A673 (cell line): ENCODE results near the gene LGALS3BP. TPM values are rescaled to one million over a fixed set of nuclear protein-coding genes. Genes with fewer than 3 reads are reported as not detected.
A peak's percentile ranks its signal among the peaks of the same experiment; 100 is the strongest.

Experiments used
- BruUV-seq: library from RNA; stranded (reverse); fragments of 400-500 nt; replicated peaks from 2 replicates; lab custom pipeline; 2021; lab: Mats Ljungman, UMichigan
- CTCF ChIA-PET: fragments of 300-600 bp; sonication (Branson Sonifier 250); formaldehyde crosslinking; loops from one replicate; lab custom pipeline; 2022; ENCODE audit warnings: antibody characterized with exemption; lab: Charles Lee
- POLR2A ChIA-PET: fragments of 300-600 bp; sonication (Branson Sonifier 250); formaldehyde crosslinking; loops from one replicate; lab custom pipeline; 2022; ENCODE audit warnings: antibody characterized with exemption; ENCODE audit not compliant: low non-redundant PET; lab: Charles Lee
- DNase-seq: peaks from one replicate; pipeline ENCODE4 v3.0.0-alpha.2; 2015; ENCODE audit warnings: low spot score
- H3K27ac ChIP-seq: fragments of 200-600 bp; sonication (generic); 2 replicates; pipeline ENCODE4 v1.5.1; 2016; ENCODE audit warnings: mixed run types, low read depth, mild to moderate bottlenecking, mixed read lengths, antibody characterized with exemption, low read length; ENCODE audit not compliant: poor library complexity, severe bottlenecking
- H3K27me3 ChIP-seq: fragments of 200-600 bp; sonication (generic); replicated peaks from 2 replicates; pipeline ENCODE4 v1.6.1; 2017; ENCODE audit warnings: mixed run types, low read depth, mild to moderate bottlenecking, mixed read lengths, antibody characterized with exemption, low read length; ENCODE audit not compliant: insufficient read depth, poor library complexity
- H3K36me3 ChIP-seq: fragments of 200-600 bp; sonication (generic); 2 replicates; pipeline ENCODE4 v1.6.1; 2016; ENCODE audit warnings: mixed run types, mild to moderate bottlenecking, mixed read lengths, antibody characterized with exemption, low read length; ENCODE audit not compliant: insufficient read depth, poor library complexity, severe bottlenecking
- H3K4me1 ChIP-seq: fragments of 200-600 bp; sonication (generic); 2 replicates; pipeline ENCODE4 v1.6.1; 2017; ENCODE audit warnings: mixed run types, mild to moderate bottlenecking, mixed read lengths, antibody characterized with exemption, low read length; ENCODE audit not compliant: insufficient read depth, poor library complexity, severe bottlenecking
- H3K4me3 ChIP-seq: fragments of 200-600 bp; sonication (generic); 2 replicates; pipeline ENCODE4 v1.5.1; 2016; ENCODE audit warnings: low read depth, mixed run types, mild to moderate bottlenecking, mixed read lengths, low read length; ENCODE audit not compliant: poor library complexity, severe bottlenecking
- H3K9me3 ChIP-seq: fragments of 200-600 bp; sonication (generic); 2 replicates; pipeline ENCODE4 v1.6.1; 2016; ENCODE audit warnings: mixed run types, low read depth, mild to moderate bottlenecking, mixed read lengths, antibody characterized with exemption, low read length; ENCODE audit not compliant: poor library complexity, severe bottlenecking
- EZH2 ChIP-seq: fragments of 200-600 bp; sonication (generic); IDR thresholded peaks from 2 replicates; pipeline ENCODE4 v1.6.1; 2017; ENCODE audit warnings: borderline replicate concordance, low read depth, mild to moderate bottlenecking, mixed read lengths, antibody characterized with exemption, low read length; ENCODE audit not compliant: poor library complexity, severe bottlenecking
- intact Hi-C: fragments of 100-400 bp; cut with micrococcal nuclease; formaldehyde crosslinking; loops from one replicate; pipeline ENCODE4 v1.10.0; 2022; ENCODE audit not compliant: unreplicated experiment
- total RNA-seq: library from RNA; stranded (reverse); gene quantifications from 2 replicates; pipeline ENCODE4 v1.2.3, GENCODE V29; 2021
- TF ChIP-seq, protein P1 (sequence below): fragments of 300-800, 200-600 bp; sonication (generic); conservative IDR thresholded peaks from 2 replicates; pipeline ENCODE4 v1.5.1; 2017; ENCODE audit warnings: low read depth, mild to moderate bottlenecking, antibody characterized with exemption, low read length, moderate library complexity, mixed read lengths

LGALS3BP gene
- total RNA-seq, 1 experiment from 2014 or later = 295 TPM

DNA sequence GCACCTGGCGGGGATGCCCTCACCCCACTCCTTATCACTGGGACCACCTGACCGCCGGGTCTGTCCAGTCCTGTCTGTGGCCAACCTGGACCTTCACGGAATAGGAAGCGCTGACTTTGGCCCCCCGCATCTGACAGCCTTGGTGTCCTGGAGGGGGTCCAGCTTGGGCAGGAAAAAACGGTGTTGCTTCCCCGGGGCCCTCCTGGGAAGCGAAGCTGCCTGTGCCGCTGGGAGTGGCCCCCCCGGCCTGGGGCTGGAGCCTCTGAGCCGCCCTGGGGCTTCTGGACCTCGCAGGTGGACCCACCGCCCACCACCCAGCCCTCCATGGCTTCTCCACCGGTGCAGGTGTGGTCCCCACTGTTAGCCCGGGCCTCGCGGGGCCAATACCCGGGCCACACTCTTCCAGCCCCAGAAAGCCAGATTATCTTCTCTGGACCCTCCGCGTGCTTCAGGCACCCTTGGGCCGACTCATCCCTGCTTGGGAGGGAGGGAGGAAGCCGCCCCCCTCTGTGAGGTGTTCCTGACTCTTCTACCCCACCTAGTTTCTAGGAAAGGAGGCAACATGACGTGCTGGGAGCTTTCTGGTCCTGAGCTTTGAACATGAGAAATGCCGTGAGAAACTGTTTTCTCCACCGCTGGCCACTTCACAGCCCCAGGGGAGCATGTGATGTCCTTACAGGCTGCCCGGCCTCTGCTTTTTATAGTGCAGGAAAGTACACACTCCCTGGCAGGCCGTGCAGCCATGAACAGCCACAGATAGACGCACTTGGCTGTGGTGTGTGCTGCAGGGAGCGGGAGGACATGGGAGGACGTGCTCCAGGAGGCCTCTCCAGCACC, 45.4 kb upstream of the LGALS3BP start:
- Histone ChIP-seq H3K4me3 (peak overlapping the region; percentile 57), H3K27me3 (no peaks in the 10 kb centered on the region), H3K36me3 (no peaks in the 10 kb centered on the region), H3K27ac (no peak overlapping the region), H3K9me3 (no peaks in the 10 kb centered on the region), H3K4me1 (peaks cover 38% of the 10 kb centered on the region)
- intact Hi-C loops = no loop called here
- BruUV-seq = no TSS peak
- CTCF ChIA-PET = interaction anchor here (1.4 kb wide), 1 partner anchor 159 kb away, joined by 3 read pairs; no protein-coding TSS in a partner anchor
- TF ChIP-seq, protein P1, sequence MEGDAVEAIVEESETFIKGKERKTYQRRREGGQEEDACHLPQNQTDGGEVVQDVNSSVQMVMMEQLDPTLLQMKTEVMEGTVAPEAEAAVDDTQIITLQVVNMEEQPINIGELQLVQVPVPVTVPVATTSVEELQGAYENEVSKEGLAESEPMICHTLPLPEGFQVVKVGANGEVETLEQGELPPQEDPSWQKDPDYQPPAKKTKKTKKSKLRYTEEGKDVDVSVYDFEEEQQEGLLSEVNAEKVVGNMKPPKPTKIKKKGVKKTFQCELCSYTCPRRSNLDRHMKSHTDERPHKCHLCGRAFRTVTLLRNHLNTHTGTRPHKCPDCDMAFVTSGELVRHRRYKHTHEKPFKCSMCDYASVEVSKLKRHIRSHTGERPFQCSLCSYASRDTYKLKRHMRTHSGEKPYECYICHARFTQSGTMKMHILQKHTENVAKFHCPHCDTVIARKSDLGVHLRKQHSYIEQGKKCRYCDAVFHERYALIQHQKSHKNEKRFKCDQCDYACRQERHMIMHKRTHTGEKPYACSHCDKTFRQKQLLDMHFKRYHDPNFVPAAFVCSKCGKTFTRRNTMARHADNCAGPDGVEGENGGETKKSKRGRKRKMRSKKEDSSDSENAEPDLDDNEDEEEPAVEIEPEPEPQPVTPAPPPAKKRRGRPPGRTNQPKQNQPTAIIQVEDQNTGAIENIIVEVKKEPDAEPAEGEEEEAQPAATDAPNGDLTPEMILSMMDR = no peak
- no peak for TF ChIP-seq EZH2
- POLR2A ChIA-PET = no interaction called here
- DNase-seq = no peak

DNA sequence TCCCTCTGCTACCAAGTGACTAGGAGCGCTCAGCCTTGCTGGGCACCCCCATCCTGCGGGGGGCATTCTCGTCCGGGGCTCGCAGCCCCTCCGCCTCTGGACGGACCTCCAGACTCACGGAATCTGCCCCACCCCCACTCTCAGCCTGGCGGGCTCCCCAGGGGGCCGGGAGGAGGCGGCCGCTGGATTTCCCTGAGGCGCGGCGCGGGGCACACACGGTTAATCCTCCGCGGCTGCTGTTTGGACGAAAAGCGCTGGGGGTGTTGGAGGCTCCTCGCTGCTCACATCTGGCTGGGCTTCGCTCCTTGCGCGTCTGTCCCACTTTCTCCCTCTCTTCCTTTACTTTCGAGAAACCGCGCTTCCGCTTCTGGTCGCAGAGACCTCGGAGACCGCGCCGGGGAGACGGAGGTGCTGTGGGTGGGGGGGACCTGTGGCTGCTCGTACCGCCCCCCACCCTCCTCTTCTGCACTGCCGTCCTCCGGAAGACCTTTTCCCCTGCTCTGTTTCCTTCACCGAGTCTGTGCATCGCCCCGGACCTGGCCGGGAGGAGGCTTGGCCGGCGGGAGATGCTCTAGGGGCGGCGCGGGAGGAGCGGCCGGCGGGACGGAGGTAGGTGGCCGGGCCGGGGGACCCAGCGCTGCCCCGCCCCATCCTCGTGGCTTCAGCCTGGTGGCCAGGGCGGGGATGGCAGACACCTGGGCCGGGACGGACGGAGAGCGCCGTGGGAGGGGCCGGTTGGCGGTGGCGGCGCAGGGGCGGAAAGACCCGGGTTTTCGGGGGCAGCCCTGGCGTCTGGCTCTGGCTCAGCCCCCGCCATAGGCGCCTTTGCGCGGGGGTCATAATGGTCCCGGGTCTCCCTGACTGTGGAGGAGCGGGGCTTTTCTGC, 44.4 kb upstream of the LGALS3BP start, which contains the start of gene C1QTNF1:
C1QTNF1 (plus strand) TSS at position 284 of the 886 bp plus-strand sequence. CDS start 19,800 bp downstream, outside the sequence.
- Histone ChIP-seq H3K27ac (no peak within 1 kb of the TSS), H3K36me3 (no peaks in the 10 kb centered on the region), H3K27me3 (no peaks in the 10 kb centered on the region), H3K4me3 (peak within 1 kb of the TSS; percentile 57), H3K4me1 (peaks cover 38% of the 10 kb centered on the region), H3K9me3 (no peaks in the 10 kb centered on the region)
- peak; percentile 79 for DNase-seq
- intact Hi-C loops = no loop called here
- CTCF ChIA-PET = no interaction called here
- POLR2A ChIA-PET = no interaction called here
- TF ChIP-seq, protein P1 = peak; percentile 29; the same call in 1 of the 2 replicates
- TF ChIP-seq EZH2 = no peak
- BruUV-seq = no TSS peak

DNA sequence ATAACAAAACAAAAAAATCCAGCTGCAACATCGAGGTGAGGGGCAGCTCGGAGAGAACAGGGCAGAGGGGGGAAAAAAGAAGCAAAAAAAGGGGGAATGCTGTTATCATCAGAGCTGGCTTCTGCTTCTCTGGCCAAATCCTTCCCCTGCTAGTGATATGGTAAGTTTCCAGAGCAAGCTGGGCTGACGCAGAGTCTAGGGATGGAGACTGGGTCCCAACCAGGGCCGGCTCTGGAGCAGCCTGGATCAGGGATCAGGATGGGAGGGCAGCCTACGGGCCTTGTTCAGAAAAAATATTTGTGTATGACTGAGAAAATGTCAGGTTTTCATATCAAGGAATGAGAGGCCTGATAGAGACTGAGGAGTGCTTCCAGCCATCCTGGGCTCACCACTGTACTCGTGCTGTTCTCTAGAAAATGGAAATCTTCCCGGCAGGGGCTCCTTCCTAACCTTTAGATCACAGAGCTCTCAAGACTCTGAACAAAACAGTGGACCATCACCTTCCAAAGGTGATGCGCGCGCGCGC, 43.5 kb upstream of the LGALS3BP start:
- BruUV-seq = no TSS peak
- H3K9me3 ChIP-seq = no peaks in the 10 kb centered on the region
- POLR2A ChIA-PET = no interaction called here

More for the DNA sequence above, 43.5 kb upstream of the LGALS3BP start:
- no peak overlapping the region for H3K4me3 ChIP-seq
- no peak overlapping the region for H3K27ac ChIP-seq
- intact Hi-C loops = no loop called here
- H3K4me1 ChIP-seq = peaks cover 36% of the 10 kb centered on the region
- H3K27me3 ChIP-seq = no peaks in the 10 kb centered on the region
- DNase-seq = no peak
- TF ChIP-seq, protein P1 = no peak
- TF ChIP-seq EZH2 = no peak
- CTCF ChIA-PET = no interaction called here
- no peaks in the 10 kb centered on the region for H3K36me3 ChIP-seq
